ENCODE data around the gene LDLRAD3. TPM values are rescaled to one million over a fixed set of nuclear protein-coding genes. Genes with fewer than 3 reads are reported as not detected.

The LDLRAD3 gene
- total RNA-seq, 2 donors from 2014 or later, result 0.10 to 1.8 TPM

DNA sequence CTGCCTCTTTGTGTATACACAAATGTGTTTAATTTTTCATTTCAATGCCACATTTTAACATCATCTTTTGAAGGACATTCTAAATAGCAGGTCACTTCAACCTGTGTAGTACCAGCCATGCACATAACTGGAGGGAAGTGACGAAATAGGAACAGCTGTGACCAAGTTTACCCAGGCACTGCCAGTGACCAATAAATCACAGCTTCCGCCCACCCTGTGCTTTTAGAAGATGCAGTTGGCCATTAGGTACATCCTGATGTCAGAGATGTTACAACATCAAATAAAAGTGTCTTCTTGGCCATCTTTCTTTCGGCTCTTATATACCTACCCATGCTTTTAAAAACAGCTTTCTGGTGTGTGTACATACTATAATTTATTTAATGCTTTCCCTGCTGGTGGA lies 7.8 kb downstream of the LDLRAD3 start:
- Mint-ChIP-seq H3K36me3 (no peaks in the 10 kb centered on the region), H3K4me3 (no peak overlapping the region), H3K9me3 (no peaks in the 10 kb centered on the region)

DNA sequence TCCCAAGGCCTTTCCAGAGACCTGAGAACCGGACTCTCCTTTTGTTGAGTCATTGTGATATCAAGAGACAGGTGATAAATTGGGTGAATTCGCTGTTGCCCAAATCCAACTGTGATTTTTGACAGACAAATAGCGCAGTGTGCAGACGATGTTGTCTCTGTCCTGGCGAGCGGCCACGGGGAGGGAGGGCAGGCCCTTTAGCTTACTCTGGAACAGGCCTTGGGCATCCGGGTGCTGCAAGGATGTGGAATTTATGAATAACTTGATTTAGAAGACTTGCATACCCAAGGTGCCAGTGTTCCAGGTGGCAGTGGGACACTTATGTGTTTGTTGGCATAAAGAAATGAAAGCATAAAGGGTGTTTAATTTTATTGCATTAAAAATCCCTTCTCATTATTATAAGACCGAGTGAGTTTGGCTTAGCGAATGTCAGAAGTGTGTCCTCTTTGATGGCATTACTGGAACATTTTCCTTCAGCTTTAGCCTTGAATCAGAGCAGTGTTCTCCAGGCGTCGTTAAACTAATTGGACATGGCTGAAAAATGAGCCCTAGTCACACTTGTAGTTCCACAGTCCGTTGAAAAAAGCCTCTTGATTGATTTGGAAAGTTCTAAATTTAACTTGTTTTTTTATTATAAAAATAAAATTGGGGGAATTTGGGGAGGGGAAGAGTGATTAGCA lies 9.4 kb downstream of the LDLRAD3 start:
- ATAC-seq (no peak), DNase-seq (ENCODE audit: low spot score) (no peak)
- H3K36me3 Mint-ChIP-seq, result no peaks in the 10 kb centered on the region
- H3K27me3 Mint-ChIP-seq, result peaks cover 13 to 26% of the 10 kb centered on the region in 2 donors
- no peak overlapping the region for H3K27ac Mint-ChIP-seq
- no peaks in the 10 kb centered on the region for H3K4me1 Mint-ChIP-seq (ENCODE audit: low read depth in 2 of 2)
- no peaks in the 10 kb centered on the region for H3K9me3 Mint-ChIP-seq
- H3K4me3 Mint-ChIP-seq, result no peak overlapping the region

More for the DNA sequence above, 7.8 kb downstream of the LDLRAD3 start:
- no peak for ATAC-seq
- peaks cover 14 to 26% of the 10 kb centered on the region in 2 donors for H3K27me3 Mint-ChIP-seq
- no peak for DNase-seq (ENCODE audit: low spot score)
- H3K4me1 Mint-ChIP-seq (ENCODE audit: low read depth in 2 of 2), result no peaks in the 10 kb centered on the region
- no peak overlapping the region for H3K27ac Mint-ChIP-seq

DNA sequence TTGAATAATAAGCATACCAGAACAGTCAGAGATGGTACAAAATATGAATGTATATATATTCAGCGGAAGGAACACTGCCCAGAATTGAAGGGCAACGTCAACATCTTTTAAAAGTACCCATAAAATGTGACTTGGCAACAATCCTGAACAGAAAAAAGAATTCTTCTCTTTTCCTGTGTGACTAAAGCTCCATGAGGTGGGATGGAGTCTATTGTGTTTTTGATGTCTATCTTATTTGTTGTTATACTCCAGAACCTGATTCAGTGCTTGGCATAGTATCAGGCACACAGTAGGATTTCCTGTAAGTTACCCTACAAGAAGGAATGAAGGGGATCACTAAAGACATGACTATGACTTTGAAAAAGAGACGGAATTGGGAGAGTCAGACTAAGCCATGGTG lies 10.3 kb downstream of the LDLRAD3 start:
- ATAC-seq, result no peak
- Mint-ChIP-seq H3K36me3 (no peaks in the 10 kb centered on the region), H3K27ac (no peak overlapping the region), H3K4me1 (ENCODE audit: low read depth in 2 of 2) (no peaks in the 10 kb centered on the region), H3K4me3 (no peak overlapping the region), H3K27me3 (peaks cover 10 to 26% of the 10 kb centered on the region in 2 donors), H3K9me3 (no peaks in the 10 kb centered on the region)
- DNase-seq (ENCODE audit: low spot score), result no peak

DNA sequence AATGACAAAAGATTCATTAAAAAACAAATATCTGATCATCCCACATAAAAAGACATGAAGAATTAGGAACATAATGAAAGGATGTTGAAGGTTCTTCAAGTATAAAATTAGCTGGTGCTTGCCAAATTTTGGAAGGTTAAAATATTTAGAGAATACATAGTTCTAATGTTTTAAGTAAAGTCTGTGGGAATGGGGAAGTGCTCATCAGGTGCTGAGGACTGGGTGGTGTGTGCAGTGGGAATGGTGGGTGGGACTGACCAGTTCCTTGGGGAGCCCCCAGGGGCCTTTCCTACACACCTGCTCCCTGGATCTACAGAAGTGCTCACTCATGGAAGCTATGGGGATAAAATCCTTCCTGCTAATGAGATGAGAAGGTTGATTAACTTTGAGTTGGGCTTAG lies 11.8 kb downstream of the LDLRAD3 start:
- Mint-ChIP-seq H3K27ac (no peak overlapping the region), H3K4me1 (ENCODE audit: low read depth in 2 of 2) (no peaks in the 10 kb centered on the region)

DNA sequence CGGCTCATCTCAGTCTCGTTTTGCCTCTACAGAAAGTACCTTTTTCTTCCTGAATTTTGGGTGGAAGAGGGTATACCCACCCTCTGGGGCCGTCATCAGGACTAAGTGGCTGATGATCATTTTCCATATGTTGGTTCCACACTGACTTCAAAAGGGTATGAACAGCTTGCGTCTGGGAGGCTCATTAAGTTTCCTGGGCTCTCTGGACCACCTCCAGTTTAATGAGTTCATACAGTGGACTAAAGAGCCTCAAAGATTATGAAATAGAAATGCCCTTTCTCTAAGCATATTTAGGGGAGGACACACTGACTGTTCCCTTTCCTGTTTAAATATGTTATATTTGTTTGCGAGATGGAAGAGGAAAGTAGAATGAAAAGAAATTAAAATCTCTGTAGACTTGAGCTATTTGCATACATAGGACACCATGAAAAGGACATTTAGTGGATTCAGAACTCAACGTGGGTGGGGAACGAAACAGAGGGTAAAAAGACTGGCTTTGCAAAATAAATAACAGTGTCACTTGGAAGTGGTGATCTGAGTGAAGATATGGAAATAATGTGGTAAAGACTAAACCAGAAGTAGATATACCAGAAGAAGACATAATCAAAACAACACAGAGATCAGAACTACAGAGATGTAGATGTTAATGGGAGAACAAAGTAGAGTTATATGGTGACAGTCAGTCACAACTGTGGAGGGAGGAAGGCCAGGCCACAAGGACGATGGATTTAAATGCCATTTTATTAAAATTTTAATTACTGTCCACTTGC lies 18.7 kb downstream of the LDLRAD3 start:
- H3K9me3 Mint-ChIP-seq, result no peaks in the 10 kb centered on the region
- H3K4me1 Mint-ChIP-seq (ENCODE audit: low read depth in 2 of 2), result no peaks in the 10 kb centered on the region
- ATAC-seq, result no peak
- DNase-seq (ENCODE audit: low spot score), result no peak
- peaks cover 13 to 29% of the 10 kb centered on the region in 2 donors for H3K27me3 Mint-ChIP-seq
- no peaks in the 10 kb centered on the region for H3K36me3 Mint-ChIP-seq
- H3K4me3 Mint-ChIP-seq, result no peak overlapping the region
- H3K27ac Mint-ChIP-seq, result no peak overlapping the region

More for the DNA sequence above, 11.8 kb downstream of the LDLRAD3 start:
- peaks cover 7 to 19% of the 10 kb centered on the region in 2 donors for H3K27me3 Mint-ChIP-seq
- no peaks in the 10 kb centered on the region for H3K9me3 Mint-ChIP-seq
- H3K36me3 Mint-ChIP-seq, result no peaks in the 10 kb centered on the region
- DNase-seq (ENCODE audit: low spot score) (no peak), ATAC-seq (peak in 1 of 2 donors; percentile 34)
- H3K4me3 Mint-ChIP-seq, result no peak overlapping the region

DNA sequence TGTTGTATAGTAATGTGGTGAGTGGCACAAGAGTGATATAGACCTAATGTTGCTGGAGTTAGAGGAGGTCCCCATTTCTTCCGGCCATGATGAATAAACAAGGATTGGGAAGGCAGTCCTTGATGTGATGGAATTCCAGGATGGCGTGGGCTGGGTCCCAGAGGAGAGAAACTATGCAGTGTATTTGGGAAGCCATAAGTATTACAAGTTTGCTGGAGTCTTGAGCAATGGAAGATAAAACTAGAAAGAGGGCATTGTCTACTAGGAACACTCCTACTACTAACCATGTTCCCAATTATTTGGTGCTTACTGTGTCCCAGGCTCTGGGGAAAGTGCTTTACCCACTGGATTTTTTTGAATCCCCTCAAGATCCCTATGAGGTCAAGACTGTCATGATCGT lies 20.0 kb downstream of the LDLRAD3 start:
- Mint-ChIP-seq H3K27ac (no peak overlapping the region), H3K9me3 (no peaks in the 10 kb centered on the region), H3K27me3 (peaks cover 13 to 29% of the 10 kb centered on the region in 2 donors), H3K4me3 (no peak overlapping the region), H3K4me1 (ENCODE audit: low read depth in 2 of 2) (no peaks in the 10 kb centered on the region), H3K36me3 (no peaks in the 10 kb centered on the region)
- no peak for DNase-seq (ENCODE audit: low spot score)
- ATAC-seq, result no peak

DNA sequence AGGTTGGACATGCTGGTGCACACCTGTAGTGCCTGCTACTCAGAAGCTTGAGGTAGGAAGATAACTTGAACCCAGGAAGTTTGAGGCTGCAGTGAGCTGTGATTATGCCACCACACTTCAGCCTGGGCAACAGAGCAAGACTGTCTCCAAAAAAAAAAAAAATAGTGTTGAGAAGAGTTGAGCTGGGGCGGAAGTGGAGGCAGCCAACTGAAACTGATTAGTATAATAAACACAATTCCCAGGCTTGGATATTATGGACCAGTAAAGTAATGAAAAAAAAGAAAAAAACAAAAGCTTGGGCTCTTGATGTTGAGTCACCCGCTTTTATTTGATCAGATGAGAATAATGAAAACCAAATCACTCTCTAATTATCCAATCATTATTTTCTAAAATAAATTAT lies 21.0 kb downstream of the LDLRAD3 start:
- H3K4me3 Mint-ChIP-seq, result no peak overlapping the region
- peaks cover 13 to 29% of the 10 kb centered on the region in 2 donors for H3K27me3 Mint-ChIP-seq
- ATAC-seq (no peak), DNase-seq (ENCODE audit: low spot score) (no peak)
- H3K4me1 Mint-ChIP-seq (ENCODE audit: low read depth in 2 of 2), result no peaks in the 10 kb centered on the region
- H3K36me3 Mint-ChIP-seq, result no peaks in the 10 kb centered on the region
- H3K27ac Mint-ChIP-seq, result no peak overlapping the region
- H3K9me3 Mint-ChIP-seq, result no peaks in the 10 kb centered on the region

DNA sequence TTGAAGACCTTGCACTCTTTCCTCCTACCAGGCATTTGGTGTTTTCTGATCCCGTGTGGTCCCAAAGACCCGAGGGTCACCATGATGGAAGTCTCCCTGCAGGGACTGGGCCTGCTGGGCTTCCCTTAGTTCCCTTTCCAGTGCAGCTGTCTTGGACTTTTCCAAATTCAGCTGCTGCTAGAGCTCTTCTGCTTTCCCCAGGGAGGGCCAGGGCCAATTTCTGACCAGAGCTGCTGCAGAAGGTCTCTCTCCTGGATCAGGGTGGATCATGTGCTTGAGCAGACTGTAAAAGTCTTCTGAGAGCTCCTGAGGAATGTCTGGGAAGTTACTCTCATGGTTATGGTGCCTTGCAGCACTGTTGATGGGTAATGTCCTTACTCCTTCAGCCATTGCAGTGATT lies 23.2 kb downstream of the LDLRAD3 start:
- ATAC-seq (no peak), DNase-seq (ENCODE audit: low spot score) (no peak)
- Mint-ChIP-seq H3K27me3 (peaks cover 17 to 33% of the 10 kb centered on the region in 2 donors), H3K4me1 (ENCODE audit: low read depth in 2 of 2) (peaks cover 6 to 8% of the 10 kb centered on the region in 2 donors), H3K9me3 (no peaks in the 10 kb centered on the region), H3K27ac (no peak overlapping the region), H3K36me3 (no peaks in the 10 kb centered on the region), H3K4me3 (no peak overlapping the region)

DNA sequence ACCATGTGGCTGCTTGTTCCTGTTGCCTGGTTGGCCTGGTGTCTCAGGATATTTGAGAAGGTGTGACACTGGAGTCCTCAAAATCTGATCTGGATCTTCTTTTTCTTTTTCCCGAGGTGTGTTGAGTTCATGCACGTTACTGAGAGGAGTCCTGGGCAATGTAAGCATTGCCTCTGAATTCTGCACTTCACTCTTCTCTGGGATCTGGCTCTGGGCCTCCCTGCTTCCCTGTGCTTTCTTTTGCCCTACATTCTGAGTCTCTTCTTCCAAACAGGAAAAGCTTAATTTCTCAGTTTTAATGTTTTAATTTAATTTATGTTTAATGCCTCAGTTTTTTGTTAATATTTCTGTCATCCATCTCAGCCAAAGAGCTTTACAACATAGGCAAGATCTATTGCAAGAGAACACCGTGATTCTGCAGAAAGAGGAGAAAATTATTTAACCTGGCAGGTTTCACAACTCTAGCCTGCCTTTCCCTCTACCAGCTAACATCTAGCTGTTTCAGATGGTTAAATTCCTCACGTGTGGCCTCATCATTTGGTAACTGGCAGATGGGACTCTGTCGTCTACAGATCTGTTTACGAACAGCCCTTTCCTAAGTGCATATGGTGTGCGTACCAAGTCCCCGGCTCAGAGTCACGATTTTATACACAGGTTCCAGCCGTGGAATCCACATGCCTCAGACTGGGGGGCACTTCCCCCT lies 24.7 kb downstream of the LDLRAD3 start:
- DNase-seq (ENCODE audit: low spot score), result no peak
- no peak overlapping the region for H3K4me3 Mint-ChIP-seq
- no peaks in the 10 kb centered on the region for H3K36me3 Mint-ChIP-seq
- H3K4me1 Mint-ChIP-seq (ENCODE audit: low read depth in 2 of 2), result peaks cover 6 to 10% of the 10 kb centered on the region in 2 donors
- no peak for ATAC-seq
- no peak overlapping the region for H3K27ac Mint-ChIP-seq
- peaks cover 12 to 24% of the 10 kb centered on the region in 2 donors for H3K27me3 Mint-ChIP-seq
- H3K9me3 Mint-ChIP-seq, result no peaks in the 10 kb centered on the region

DNA sequence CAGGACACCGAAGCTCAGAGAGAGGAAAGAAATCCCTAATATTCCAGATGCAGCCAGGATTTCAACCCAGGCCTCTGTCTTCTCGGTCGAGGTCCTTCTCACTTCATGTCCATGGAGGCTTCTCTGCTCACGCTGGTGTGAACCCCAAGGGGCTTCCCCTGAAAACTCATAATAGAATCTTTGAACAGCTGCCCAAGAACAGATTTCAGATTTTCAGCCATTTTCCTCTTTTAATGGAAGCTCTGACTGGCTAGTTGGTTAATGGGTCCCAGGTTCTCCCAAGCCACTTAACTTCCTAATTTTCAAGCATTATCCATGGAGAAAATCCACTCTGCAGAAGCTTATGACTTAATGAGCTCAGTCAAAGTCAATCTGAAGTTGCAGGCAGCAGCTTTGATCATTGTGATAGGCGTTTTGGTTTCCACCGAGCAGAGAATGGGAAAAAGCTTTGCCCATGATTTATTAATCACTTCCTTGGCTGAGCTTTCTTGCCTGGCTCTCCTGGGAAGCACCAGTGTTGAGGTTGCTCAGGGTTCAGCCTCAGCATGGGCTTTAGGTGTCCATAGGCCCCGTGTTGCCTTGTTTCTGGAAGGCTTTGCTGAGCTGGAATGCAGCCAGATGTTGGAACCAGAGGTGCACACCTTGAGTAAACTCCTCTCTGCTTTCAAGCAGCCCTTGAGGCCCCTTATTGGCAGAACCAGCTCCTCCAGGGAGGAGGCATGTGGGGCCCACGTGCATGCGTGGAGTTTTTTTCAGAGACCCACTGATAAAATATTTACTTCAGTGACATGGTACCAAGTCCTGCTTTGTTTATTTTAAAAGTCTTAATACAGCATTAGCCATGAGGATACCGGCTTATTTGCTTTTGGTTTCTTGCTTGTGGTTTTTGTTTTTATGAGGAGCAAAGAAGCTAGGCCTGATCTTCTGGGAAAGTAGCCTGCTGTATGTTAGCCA lies 25.5 kb downstream of the LDLRAD3 start:
- Mint-ChIP-seq H3K36me3 (no peaks in the 10 kb centered on the region), H3K27me3 (peaks cover 12 to 17% of the 10 kb centered on the region in 2 donors), H3K9me3 (no peaks in the 10 kb centered on the region), H3K27ac (no peak overlapping the region), H3K4me3 (no peak overlapping the region), H3K4me1 (ENCODE audit: low read depth in 2 of 2) (peaks cover 6 to 10% of the 10 kb centered on the region in 2 donors)
- no peak for DNase-seq (ENCODE audit: low spot score)
- no peak for ATAC-seq

DNA sequence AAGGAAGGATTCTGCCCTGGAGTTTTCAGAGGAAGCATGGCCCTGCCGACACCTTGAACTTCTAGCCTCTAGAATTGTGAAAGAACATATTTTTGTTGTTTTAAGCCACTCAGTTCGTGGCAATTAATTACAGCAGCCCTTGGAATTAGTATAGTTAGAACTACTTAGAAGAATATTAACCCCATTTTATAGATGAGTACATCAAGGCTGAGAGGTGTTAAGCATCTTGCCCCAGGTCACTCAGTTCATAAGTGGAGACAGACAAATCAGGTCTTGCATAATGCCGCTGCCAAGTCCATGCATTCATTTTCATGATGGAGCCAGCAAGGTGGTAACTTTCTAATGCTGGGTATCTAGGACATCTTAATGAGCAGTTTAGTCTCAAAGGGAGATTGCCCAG lies 26.6 kb downstream of the LDLRAD3 start:
- H3K4me3 Mint-ChIP-seq, result no peak overlapping the region
- no peak overlapping the region for H3K27ac Mint-ChIP-seq
- no peak for DNase-seq (ENCODE audit: low spot score)
- H3K36me3 Mint-ChIP-seq, result no peaks in the 10 kb centered on the region
- peaks cover 10 to 13% of the 10 kb centered on the region in 2 donors for H3K27me3 Mint-ChIP-seq
- no peak for ATAC-seq
- H3K9me3 Mint-ChIP-seq, result no peaks in the 10 kb centered on the region
- peaks cover 6 to 10% of the 10 kb centered on the region in 2 donors for H3K4me1 Mint-ChIP-seq (ENCODE audit: low read depth in 2 of 2)

DNA sequence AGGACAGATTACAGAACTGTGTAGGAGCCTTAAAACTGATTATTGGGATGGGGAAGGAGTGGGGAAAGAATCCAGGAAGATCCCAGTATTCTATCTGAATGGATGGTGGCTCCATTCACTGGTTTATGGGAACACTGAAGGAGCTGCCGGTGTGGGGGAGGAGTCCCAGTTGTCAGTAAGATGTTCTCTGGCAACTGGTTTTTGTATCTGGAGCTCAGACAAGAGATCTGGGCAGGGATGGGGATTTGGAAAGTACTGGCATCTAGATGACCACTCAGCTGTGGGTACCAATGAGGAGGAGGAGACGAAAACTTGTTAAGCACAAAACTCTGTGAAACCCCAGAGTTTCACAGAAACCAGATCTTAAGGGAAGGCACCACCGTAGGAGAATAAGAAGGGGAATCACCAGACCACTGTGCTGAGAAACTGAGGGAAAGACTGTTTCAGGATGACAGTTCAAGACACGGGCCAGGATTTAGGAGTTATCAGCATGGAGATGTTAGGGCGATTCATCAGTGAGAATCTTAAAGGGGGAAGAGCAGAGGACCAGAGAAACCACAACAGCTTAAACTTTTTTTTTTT lies 28.1 kb downstream of the LDLRAD3 start:
- Mint-ChIP-seq H3K9me3 (no peaks in the 10 kb centered on the region), H3K36me3 (no peaks in the 10 kb centered on the region), H3K27me3 (peaks cover 16 to 19% of the 10 kb centered on the region in 2 donors), H3K4me3 (no peak overlapping the region), H3K4me1 (ENCODE audit: low read depth in 2 of 2) (peaks cover 6 to 10% of the 10 kb centered on the region in 2 donors), H3K27ac (no peak overlapping the region)
- DNase-seq (ENCODE audit: low spot score) (no peak), ATAC-seq (no peak)
